GM12878 (cell line): ENCODE measurements around the gene FGF12.

ENCODE experiments used
- NRF1 ChIP-seq: conservative IDR thresholded peaks from 2 replicates; pipeline ENCODE4 v1.6.1; 2011; ENCODE audit warnings: mild to moderate bottlenecking, low read depth, low read length, improper control_type of control experiment
- PAX5 ChIP-seq: IDR thresholded peaks from 2 replicates; pipeline ENCODE4 v1.6.1; 2011; ENCODE audit warnings: low read depth, low read length, borderline replicate concordance
- POLR2A ChIP-seq: IDR thresholded peaks from 2 replicates; pipeline ENCODE4 v1.6.1; 2011; ENCODE audit warnings: low read depth, mild to moderate bottlenecking, low read length
- RAD51 ChIP-seq: fragments of 450-650 bp; IDR thresholded peaks from 2 replicates; pipeline ENCODE4 v1.6.1; 2016; ENCODE audit warnings: moderate library complexity, mild to moderate bottlenecking, inconsistent platforms
- RCOR1 ChIP-seq: conservative IDR thresholded peaks from 2 replicates; pipeline ENCODE4 v1.6.1; 2012; ENCODE audit warnings: low read depth, low read length, improper control_type of control experiment
- TF ChIP-seq, protein P1 (sequence below), 3 experiments: IDR thresholded peaks in 2 of 3; conservative IDR thresholded peaks in 1 of 3; 2 replicates each; pipeline ENCODE4 v1.5.1; 2011; ENCODE audit warnings: low read depth in 3 of 3, low read length in 3 of 3, mild to moderate bottlenecking in 3 of 3, control low read depth in 2 of 3, moderate library complexity in 2 of 3, inconsistent platforms in 1 of 3, mixed read lengths in 1 of 3; ENCODE audit not compliant: control insufficient read depth in 2 of 3, insufficient read depth in 1 of 3; ENCODE audit errors: extremely low read depth in 1 of 3
- TF ChIP-seq, protein P2 (sequence below): IDR thresholded peaks from 2 replicates; pipeline ENCODE4 v1.6.1; 2012; ENCODE audit warnings: low read depth, low read length, improper control_type of control experiment

DNA sequence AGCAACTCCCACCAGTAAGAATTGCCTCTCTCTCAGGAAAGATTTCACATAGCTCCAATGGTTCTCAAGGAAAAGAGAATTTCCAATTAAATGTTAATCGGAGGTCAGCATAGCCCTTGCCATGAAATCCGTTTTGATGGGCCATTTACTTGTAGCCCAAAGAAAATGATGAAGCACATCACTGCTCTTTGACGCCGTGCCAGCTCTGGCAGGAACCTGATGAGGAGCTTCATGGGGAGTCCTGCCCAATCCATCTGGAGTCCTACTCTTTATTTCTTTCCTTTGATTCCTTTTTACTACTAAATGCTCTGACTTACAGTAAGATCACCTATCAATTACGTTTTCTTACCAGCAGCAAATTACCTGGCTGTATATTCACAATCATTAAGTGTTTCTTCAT, 84.7 kb downstream of the FGF12 start:
- TF ChIP-seq RAD51 (no peak), NRF1 (no peak), PAX5 (no peak), POLR2A (no peak), RCOR1 (no peak)
- TF ChIP-seq, protein P1, sequence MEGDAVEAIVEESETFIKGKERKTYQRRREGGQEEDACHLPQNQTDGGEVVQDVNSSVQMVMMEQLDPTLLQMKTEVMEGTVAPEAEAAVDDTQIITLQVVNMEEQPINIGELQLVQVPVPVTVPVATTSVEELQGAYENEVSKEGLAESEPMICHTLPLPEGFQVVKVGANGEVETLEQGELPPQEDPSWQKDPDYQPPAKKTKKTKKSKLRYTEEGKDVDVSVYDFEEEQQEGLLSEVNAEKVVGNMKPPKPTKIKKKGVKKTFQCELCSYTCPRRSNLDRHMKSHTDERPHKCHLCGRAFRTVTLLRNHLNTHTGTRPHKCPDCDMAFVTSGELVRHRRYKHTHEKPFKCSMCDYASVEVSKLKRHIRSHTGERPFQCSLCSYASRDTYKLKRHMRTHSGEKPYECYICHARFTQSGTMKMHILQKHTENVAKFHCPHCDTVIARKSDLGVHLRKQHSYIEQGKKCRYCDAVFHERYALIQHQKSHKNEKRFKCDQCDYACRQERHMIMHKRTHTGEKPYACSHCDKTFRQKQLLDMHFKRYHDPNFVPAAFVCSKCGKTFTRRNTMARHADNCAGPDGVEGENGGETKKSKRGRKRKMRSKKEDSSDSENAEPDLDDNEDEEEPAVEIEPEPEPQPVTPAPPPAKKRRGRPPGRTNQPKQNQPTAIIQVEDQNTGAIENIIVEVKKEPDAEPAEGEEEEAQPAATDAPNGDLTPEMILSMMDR (IDR thresholded peaks at IDR 0.05 in 2 of 3, conservative IDR thresholded peaks at IDR 0.05 in 1 of 3; ENCODE audit: control insufficient read depth in 2 of 3, extremely low read depth in 1 of 3, insufficient read depth in 1 of 3, low read depth in 3 of 3, low read length in 3 of 3): no peak
- TF ChIP-seq, protein P2, sequence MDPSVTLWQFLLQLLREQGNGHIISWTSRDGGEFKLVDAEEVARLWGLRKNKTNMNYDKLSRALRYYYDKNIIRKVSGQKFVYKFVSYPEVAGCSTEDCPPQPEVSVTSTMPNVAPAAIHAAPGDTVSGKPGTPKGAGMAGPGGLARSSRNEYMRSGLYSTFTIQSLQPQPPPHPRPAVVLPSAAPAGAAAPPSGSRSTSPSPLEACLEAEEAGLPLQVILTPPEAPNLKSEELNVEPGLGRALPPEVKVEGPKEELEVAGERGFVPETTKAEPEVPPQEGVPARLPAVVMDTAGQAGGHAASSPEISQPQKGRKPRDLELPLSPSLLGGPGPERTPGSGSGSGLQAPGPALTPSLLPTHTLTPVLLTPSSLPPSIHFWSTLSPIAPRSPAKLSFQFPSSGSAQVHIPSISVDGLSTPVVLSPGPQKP: no peak
